Esophagus muscularis mucosa (tissue), 3 donors: Measurements from ENCODE around the gene LHFPL6.

ENCODE experiments used
- CTCF ChIP-seq, 3 experiments: fragments of 200-600 bp in 2 of 3; fragments of 450-650 bp in 1 of 3; sonication (generic) in 2 of 3; IDR thresholded peaks; one replicate each; pipeline ENCODE4 v1.5.1; 2017 to 2019; ENCODE audit warnings: antibody characterized with exemption in 3 of 3, mild to moderate bottlenecking in 2 of 3, moderate library complexity in 1 of 3
- POLR2AphosphoS5 ChIP-seq, 2 donors: sonication (generic); formaldehyde crosslinking; IDR thresholded peaks; one replicate each; pipeline ENCODE4 v1.6.1; 2017; ENCODE audit warnings: antibody characterized with exemption in 2 of 2

GRCh38 chr13:39602614-39603366, at the start of gene LHFPL6:
- TF ChIP-seq POLR2AphosphoS5 (IDR thresholded peaks at IDR 0.05) (peak; percentile 73 to 86), CTCF (IDR thresholded peaks at IDR 0.05) (peak in 2 of 3 experiments; percentile 27 to 32)
